WTC11 (cell line): ENCODE measurements around the gene ZMIZ1. TPM values are rescaled to one million over a fixed set of nuclear protein-coding genes. Genes with fewer than 3 reads are reported as not detected.
A peak's percentile ranks its signal among the peaks of the same experiment; 100 is the strongest.

Experiments
- ATAC-seq: fragments of 200-7000 bp; cut with Tn5 transposase; 2 replicates; pipeline ENCODE4 v1.10.0; 2021; ENCODE audit warnings: mild to moderate bottlenecking, moderate library complexity
- CTCF ChIA-PET: fragments of 300-600 bp; sonication (Branson Sonifier 250); formaldehyde crosslinking; loops from one replicate; lab custom pipeline; 2021; ENCODE audit warnings: antibody characterized with exemption; lab: Charles Lee
- POLR2A ChIA-PET: fragments of 350-600 bp; sonication (Branson Sonifier 250); formaldehyde crosslinking; loops from one replicate; lab custom pipeline; 2021; ENCODE audit warnings: antibody characterized with exemption; lab: Charles Lee
- DNase-seq: peaks from one replicate; pipeline ENCODE4 v3.0.0; 2021; ENCODE audit warnings: low spot score
- H3K27ac Mint-ChIP-seq: 2 replicates; pipeline ENCODE4 v1.8.0; 2021; ENCODE audit warnings: mixed read lengths
- H3K27me3 Mint-ChIP-seq: 2 replicates; pipeline ENCODE4 v1.8.0; 2021; ENCODE audit warnings: low read depth, mild to moderate bottlenecking, moderate library complexity, mixed read lengths
- H3K36me3 Mint-ChIP-seq: 2 replicates; pipeline ENCODE4 v1.8.0; 2021; ENCODE audit warnings: mixed read lengths
- H3K4me1 Mint-ChIP-seq: 2 replicates; pipeline ENCODE4 v1.8.0; 2022; ENCODE audit warnings: mixed read lengths
- H3K4me3 Mint-ChIP-seq: 2 replicates; pipeline ENCODE4 v1.8.0; 2021; ENCODE audit warnings: mild to moderate bottlenecking, moderate library complexity, mixed read lengths
- H3K9me3 Mint-ChIP-seq: 2 replicates; pipeline ENCODE4 v1.8.0; 2021; ENCODE audit warnings: mixed read lengths
- AR ChIP-seq: fragments of 250-450 bp; sonication (Bioruptor Pico); IDR thresholded peaks from 2 replicates; pipeline ENCODE4 v1.9.0; 2021; ENCODE audit warnings: mild to moderate bottlenecking
- CREB1 ChIP-seq: sonication (generic); formaldehyde crosslinking; IDR thresholded peaks from 2 replicates; pipeline ENCODE4 v1.8.0; 2023; ENCODE audit warnings: mild to moderate bottlenecking, missing genetic modification reagents
- EMX1 ChIP-seq: fragments of 250-450 bp; sonication (Bioruptor Pico); IDR thresholded peaks from 2 replicates; pipeline ENCODE4 v1.8.0; 2021; ENCODE audit warnings: mild to moderate bottlenecking
- ERG ChIP-seq: fragments of 250-450 bp; sonication (Bioruptor Pico); IDR thresholded peaks from 2 replicates; pipeline ENCODE4 v1.8.0; 2021; ENCODE audit warnings: mild to moderate bottlenecking
- FOXK1 ChIP-seq: sonication (generic); formaldehyde crosslinking; IDR thresholded peaks from 2 replicates; pipeline ENCODE4 v1.8.0; 2022; ENCODE audit warnings: mild to moderate bottlenecking, moderate library complexity, missing genetic modification reagents
- FOXP1 ChIP-seq: sonication (generic); formaldehyde crosslinking; IDR thresholded peaks from 2 replicates; pipeline ENCODE4 v1.8.0; 2022; ENCODE audit warnings: missing genetic modification reagents, mild to moderate bottlenecking, moderate library complexity, borderline replicate concordance
- MAX ChIP-seq: sonication (generic); formaldehyde crosslinking; IDR thresholded peaks from 2 replicates; pipeline ENCODE4 v1.8.0; 2022; ENCODE audit warnings: mild to moderate bottlenecking, missing genetic modification reagents
- PRDM15 ChIP-seq: sonication (generic); formaldehyde crosslinking; IDR thresholded peaks from 2 replicates; pipeline ENCODE4 v1.8.0; 2022; ENCODE audit warnings: missing genetic modification reagents
- RELA ChIP-seq: sonication (generic); formaldehyde crosslinking; IDR thresholded peaks from 2 replicates; pipeline ENCODE4 v1.8.1; 2022; ENCODE audit warnings: missing genetic modification reagents, mild to moderate bottlenecking, borderline replicate concordance
- SMAD4 ChIP-seq: sonication (generic); formaldehyde crosslinking; IDR thresholded peaks from 2 replicates; pipeline ENCODE4 v1.8.0; 2022; ENCODE audit warnings: mild to moderate bottlenecking, missing genetic modification reagents
- STAT6 ChIP-seq: sonication (generic); formaldehyde crosslinking; conservative IDR thresholded peaks from 2 replicates; pipeline ENCODE4 v1.8.1; 2023; ENCODE audit warnings: mild to moderate bottlenecking, low read depth, missing genetic modification reagents, moderate library complexity
- ZNF219 ChIP-seq: sonication (generic); formaldehyde crosslinking; IDR thresholded peaks from 2 replicates; pipeline ENCODE4 v1.8.0; 2023; ENCODE audit warnings: missing genetic modification reagents, mild to moderate bottlenecking, borderline replicate concordance
- ZNF263 ChIP-seq: sonication (generic); formaldehyde crosslinking; IDR thresholded peaks from 2 replicates; pipeline ENCODE4 v1.8.1; 2022; ENCODE audit warnings: low read depth, mild to moderate bottlenecking, moderate library complexity, missing genetic modification reagents
- total RNA-seq: library from RNA; stranded (reverse); gene quantifications from 3 replicates; pipeline ENCODE4 v1.2.3, GENCODE V29; 2021

The ZMIZ1 gene
- total RNA-seq, 1 experiment from 2014 or later: 44.4 TPM

- TF ChIP-seq PRDM15 (CRISPR knock-in tag) (no peak), FOXP1 (CRISPR knock-in tag) (0 out of 2 replicates have a peak, but pooled peaks have one; percentile 23), MAX (CRISPR knock-in tag) (no peak)
Measured at GRCh38 chr10:79202188-79203013, 133.6 kb downstream of the ZMIZ1 start (continued).

GRCh38 chr10:79203014-79203644 is 134.4 kb downstream of the ZMIZ1 start:
- no peaks in the 10 kb centered on the region for H3K27me3 Mint-ChIP-seq
- no peak for DNase-seq
- no peak overlapping the region for H3K27ac Mint-ChIP-seq
- TF ChIP-seq EMX1 (no peak), CREB1 (CRISPR knock-in tag) (no peak)
- ATAC-seq: no peak
- no peaks in the 10 kb centered on the region for H3K9me3 Mint-ChIP-seq
- POLR2A ChIA-PET: no interaction called here
- H3K4me3 Mint-ChIP-seq: no peak overlapping the region
- CTCF ChIA-PET: interaction anchor here (0.6 to 1.8 kb wide), 32 partner anchors 8 to 910 kb away, joined by 3 to 11 read pairs (median 3); no protein-coding TSS in a partner anchor
- no peaks in the 10 kb centered on the region for H3K4me1 Mint-ChIP-seq
- peaks cover 2% of the 10 kb centered on the region; the same call in 1 of the 2 replicates for H3K36me3 Mint-ChIP-seq

- DNase-seq: no peak
- ATAC-seq: no peak
- TF ChIP-seq ZNF263 (CRISPR knock-in tag) (peak; percentile 69), FOXK1 (no peak), RELA (CRISPR knock-in tag) (no peak), STAT6 (CRISPR knock-in tag) (no peak), SMAD4 (no peak), ZNF219 (no peak), AR (CRISPR knock-in tag) (no peak), ERG (CRISPR knock-in tag) (no peak), MAX (CRISPR knock-in tag) (no peak)
- no peaks in the 10 kb centered on the region for H3K9me3 Mint-ChIP-seq
- no peak overlapping the region for H3K4me3 Mint-ChIP-seq
- H3K27me3 Mint-ChIP-seq: no peaks in the 10 kb centered on the region
- no peak overlapping the region for H3K27ac Mint-ChIP-seq
- H3K36me3 Mint-ChIP-seq: peaks cover 9% of the 10 kb centered on the region
- CTCF ChIA-PET: interaction anchor here (1.1 to 1.5 kb wide), 6 partner anchors 9 to 129 kb away, joined by 3 to 6 read pairs (median 4); no protein-coding TSS in a partner anchor
- POLR2A ChIA-PET: no interaction called here
- no peaks in the 10 kb centered on the region for H3K4me1 Mint-ChIP-seq
Measured at GRCh38 chr10:79203833-79204232, 135.1 kb downstream of the ZMIZ1 start.
